ENCODE results near the gene LARP7.
A peak's percentile ranks its signal among the peaks of the same experiment; 100 is the strongest.

GRCh38 chr4:112636688-112637551 lies at the start of gene LARP7, which contains the start of gene ZGRF1:
- TF ChIP-seq OVOL3 (tag by site-specific recombination; IDR thresholded peaks at IDR 0.05): no peak
- TF ChIP-seq, protein P1, sequence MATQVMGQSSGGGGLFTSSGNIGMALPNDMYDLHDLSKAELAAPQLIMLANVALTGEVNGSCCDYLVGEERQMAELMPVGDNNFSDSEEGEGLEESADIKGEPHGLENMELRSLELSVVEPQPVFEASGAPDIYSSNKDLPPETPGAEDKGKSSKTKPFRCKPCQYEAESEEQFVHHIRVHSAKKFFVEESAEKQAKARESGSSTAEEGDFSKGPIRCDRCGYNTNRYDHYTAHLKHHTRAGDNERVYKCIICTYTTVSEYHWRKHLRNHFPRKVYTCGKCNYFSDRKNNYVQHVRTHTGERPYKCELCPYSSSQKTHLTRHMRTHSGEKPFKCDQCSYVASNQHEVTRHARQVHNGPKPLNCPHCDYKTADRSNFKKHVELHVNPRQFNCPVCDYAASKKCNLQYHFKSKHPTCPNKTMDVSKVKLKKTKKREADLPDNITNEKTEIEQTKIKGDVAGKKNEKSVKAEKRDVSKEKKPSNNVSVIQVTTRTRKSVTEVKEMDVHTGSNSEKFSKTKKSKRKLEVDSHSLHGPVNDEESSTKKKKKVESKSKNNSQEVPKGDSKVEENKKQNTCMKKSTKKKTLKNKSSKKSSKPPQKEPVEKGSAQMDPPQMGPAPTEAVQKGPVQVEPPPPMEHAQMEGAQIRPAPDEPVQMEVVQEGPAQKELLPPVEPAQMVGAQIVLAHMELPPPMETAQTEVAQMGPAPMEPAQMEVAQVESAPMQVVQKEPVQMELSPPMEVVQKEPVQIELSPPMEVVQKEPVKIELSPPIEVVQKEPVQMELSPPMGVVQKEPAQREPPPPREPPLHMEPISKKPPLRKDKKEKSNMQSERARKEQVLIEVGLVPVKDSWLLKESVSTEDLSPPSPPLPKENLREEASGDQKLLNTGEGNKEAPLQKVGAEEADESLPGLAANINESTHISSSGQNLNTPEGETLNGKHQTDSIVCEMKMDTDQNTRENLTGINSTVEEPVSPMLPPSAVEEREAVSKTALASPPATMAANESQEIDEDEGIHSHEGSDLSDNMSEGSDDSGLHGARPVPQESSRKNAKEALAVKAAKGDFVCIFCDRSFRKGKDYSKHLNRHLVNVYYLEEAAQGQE (tag by site-specific recombination; IDR thresholded peaks at IDR 0.05): no peak
- TF ChIP-seq, protein P2, sequence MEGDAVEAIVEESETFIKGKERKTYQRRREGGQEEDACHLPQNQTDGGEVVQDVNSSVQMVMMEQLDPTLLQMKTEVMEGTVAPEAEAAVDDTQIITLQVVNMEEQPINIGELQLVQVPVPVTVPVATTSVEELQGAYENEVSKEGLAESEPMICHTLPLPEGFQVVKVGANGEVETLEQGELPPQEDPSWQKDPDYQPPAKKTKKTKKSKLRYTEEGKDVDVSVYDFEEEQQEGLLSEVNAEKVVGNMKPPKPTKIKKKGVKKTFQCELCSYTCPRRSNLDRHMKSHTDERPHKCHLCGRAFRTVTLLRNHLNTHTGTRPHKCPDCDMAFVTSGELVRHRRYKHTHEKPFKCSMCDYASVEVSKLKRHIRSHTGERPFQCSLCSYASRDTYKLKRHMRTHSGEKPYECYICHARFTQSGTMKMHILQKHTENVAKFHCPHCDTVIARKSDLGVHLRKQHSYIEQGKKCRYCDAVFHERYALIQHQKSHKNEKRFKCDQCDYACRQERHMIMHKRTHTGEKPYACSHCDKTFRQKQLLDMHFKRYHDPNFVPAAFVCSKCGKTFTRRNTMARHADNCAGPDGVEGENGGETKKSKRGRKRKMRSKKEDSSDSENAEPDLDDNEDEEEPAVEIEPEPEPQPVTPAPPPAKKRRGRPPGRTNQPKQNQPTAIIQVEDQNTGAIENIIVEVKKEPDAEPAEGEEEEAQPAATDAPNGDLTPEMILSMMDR (tag by site-specific recombination; IDR thresholded peaks at IDR 0.05): peak; percentile 89
- no peak for TF ChIP-seq ZNF792 (tag by site-specific recombination; IDR thresholded peaks at IDR 0.05)
- TF ChIP-seq, protein P3, sequence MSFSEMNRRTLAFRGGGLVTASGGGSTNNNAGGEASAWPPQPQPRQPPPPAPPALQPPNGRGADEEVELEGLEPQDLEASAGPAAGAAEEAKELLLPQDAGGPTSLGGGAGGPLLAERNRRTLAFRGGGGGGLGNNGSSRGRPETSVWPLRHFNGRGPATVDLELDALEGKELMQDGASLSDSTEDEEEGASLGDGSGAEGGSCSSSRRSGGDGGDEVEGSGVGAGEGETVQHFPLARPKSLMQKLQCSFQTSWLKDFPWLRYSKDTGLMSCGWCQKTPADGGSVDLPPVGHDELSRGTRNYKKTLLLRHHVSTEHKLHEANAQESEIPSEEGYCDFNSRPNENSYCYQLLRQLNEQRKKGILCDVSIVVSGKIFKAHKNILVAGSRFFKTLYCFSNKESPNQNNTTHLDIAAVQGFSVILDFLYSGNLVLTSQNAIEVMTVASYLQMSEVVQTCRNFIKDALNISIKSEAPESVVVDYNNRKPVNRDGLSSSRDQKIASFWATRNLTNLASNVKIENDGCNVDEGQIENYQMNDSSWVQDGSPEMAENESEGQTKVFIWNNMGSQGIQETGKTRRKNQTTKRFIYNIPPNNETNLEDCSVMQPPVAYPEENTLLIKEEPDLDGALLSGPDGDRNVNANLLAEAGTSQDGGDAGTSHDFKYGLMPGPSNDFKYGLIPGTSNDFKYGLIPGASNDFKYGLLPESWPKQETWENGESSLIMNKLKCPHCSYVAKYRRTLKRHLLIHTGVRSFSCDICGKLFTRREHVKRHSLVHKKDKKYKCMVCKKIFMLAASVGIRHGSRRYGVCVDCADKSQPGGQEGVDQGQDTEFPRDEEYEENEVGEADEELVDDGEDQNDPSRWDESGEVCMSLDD (tag by site-specific recombination; IDR thresholded peaks at IDR 0.05): peak; percentile 80
- peak; percentile 100 for TF ChIP-seq ATF2 (tag by site-specific recombination; IDR thresholded peaks at IDR 0.05; ENCODE audit: low read depth)
- no peak for TF ChIP-seq ZNF837 (tag by site-specific recombination; IDR thresholded peaks at IDR 0.05)

Measured in HEK293 (cell line).